GM12874 (cell line): ENCODE results near the gene KATNA1.

ENCODE experiments used
- TF ChIP-seq, protein P1 (sequence below): IDR thresholded peaks from 2 replicates; pipeline ENCODE4 v1.5.1; 2011; ENCODE audit warnings: low read depth, mild to moderate bottlenecking, control low read depth, low read length, moderate library complexity; ENCODE audit not compliant: insufficient read depth

Gene KATNA1

DNA sequence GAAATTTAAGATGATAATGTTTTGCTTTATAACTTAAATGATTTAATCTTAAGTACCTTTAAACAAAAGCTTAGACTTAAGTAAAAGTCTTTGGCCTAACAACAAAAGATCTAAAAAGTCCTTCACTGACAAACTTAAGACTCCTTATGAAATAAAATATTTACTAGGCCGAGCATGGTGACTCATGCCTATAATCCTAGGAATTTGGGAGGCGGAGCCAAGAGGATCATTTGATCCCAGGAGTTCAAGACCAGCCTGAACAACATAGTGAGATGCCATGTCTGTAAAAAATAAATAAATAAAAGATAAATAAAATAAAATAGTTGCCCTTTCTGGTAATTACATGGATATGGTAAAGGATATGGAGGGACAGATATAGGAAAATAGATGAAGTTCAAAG lies 12.4 kb downstream of the KATNA1 start:
- TF ChIP-seq, protein P1, sequence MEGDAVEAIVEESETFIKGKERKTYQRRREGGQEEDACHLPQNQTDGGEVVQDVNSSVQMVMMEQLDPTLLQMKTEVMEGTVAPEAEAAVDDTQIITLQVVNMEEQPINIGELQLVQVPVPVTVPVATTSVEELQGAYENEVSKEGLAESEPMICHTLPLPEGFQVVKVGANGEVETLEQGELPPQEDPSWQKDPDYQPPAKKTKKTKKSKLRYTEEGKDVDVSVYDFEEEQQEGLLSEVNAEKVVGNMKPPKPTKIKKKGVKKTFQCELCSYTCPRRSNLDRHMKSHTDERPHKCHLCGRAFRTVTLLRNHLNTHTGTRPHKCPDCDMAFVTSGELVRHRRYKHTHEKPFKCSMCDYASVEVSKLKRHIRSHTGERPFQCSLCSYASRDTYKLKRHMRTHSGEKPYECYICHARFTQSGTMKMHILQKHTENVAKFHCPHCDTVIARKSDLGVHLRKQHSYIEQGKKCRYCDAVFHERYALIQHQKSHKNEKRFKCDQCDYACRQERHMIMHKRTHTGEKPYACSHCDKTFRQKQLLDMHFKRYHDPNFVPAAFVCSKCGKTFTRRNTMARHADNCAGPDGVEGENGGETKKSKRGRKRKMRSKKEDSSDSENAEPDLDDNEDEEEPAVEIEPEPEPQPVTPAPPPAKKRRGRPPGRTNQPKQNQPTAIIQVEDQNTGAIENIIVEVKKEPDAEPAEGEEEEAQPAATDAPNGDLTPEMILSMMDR, result no peak

DNA sequence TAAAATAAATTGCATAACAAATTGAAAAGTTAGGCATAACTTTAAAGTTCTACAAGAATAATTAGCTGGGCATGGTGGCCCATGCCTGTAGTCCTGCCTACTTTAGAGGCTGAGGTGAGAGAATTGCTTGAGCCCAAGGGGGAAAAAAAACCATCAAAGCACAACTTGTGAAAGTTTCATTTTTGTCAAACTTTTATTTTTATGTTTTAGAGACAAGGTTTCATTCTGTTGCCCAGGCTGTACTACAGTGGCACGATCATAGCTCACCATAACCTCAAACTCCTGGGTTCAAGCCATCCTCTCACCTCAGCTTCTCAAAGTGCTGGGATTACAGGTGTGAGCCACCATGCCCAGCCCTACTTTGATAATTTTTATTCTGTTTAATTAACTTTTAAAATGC lies 14.2 kb downstream of the KATNA1 start:
- TF ChIP-seq, protein P1, result no peak

DNA sequence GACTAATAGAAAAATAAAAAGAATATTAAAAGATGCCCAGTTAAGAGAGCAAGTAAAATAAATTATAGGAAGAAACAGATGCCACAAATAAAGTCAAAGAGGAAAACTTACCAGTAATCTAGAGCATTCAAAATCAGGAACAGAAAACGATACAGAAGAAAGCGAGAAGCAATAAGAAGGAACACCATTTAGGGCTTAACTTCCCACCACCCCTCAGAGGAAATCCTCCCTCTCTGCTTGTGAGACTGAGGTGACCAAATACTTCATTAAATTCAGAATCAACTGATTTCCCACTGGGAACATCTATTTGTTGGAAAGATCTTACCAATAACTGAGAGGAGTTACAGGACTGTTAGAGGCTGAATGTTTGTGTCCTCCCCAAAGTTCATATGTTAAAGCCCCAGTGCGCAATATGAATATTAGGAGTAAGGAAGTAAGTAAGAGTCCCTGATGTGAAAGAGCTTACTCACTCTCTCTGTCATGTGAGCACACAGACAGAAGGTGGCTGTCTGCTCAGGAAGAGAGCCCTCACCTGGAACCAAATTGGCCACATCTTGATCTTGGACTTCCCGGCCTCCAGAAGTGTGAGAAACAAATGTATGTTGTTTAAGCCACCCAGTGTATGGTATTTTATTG lies 19.5 kb downstream of the KATNA1 start:
- TF ChIP-seq, protein P1, result no peak

DNA sequence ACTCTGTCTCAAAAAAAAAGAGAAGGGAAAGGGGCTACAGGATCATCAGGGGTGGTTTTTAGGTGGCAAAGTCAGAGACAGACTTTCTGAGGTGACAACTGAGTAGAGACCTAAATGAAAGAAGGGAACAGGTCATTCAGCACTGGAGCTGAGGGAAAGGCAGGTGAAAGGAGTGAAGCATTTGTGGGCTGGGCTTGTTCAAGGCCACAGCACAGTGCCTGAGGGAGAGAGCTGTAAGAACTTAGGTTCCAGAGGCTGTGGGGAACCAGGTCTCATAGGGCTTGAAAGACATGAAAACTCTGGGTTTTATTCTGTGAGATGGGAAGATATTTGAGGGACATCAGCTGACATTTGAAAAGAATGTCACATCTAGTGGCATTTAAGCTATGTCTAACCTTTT lies 20.8 kb downstream of the KATNA1 start:
- TF ChIP-seq, protein P1, result no peak

DNA sequence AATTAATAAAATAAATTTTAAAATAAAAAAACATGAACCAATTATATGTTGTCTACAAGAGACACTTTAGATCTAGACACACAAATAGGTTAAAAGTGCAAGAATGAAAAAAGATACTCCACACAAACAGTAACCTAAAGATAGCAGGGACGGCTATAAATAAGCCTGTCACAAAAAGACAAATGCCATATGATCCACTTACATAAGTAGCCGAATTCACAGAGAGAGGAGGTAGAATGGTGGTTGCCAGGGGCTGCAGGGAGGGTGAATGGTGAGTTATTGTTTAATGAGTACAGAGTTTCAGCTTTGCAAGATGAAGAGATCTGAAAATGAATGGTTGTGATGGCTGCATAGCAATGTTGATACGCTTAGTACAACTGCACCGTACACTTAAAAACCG lies 32.7 kb downstream of the KATNA1 start:
- TF ChIP-seq, protein P1, result no peak

DNA sequence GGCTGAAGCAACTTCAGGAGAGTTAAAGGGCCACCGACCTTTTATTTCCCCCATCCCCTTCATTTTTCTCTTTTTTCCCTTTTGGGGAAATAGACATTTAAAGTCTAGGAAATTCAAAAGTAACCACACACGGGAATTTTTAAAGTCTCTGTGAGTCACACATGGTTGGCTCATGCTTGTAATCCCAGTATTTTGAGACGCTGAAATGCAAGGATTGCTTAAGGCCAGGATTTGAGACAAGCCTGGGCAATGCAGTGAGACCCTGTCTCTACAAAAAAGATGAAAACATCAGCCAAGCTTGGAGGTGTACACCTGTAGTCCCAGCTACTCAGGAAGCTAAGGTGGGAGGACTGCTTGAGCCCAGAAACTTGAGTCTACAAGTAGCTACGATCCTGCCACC lies 34.2 kb downstream of the KATNA1 start:
- TF ChIP-seq, protein P1, result no peak

DNA sequence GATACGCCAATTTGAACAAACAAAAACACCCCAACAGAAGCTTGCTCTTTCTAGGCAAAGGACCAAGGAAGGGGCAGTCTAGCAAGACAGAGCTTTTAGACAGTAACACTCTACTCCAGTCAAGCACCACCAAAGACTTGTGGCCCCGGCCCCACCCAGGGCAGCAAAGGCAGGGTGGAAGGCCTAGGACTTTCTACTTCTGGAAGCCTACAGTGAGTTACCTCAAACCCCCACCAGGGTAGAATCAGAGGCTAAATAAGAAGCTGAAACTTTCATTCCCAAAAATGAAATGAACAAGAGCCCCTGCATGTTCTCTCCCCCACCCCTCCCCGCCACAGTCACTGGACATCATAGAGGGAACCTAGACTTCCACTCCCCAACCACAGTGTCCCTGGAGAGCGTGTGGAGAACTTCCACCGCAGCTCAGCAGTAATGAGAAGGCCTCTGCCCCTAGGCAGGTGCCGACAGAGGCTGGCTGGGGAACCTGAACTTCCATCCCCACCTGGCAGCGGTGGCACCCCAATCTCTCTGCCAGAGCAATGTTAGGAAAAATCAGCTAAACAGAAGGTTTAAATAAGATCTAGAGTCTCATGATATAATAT lies 40.0 kb downstream of the KATNA1 start:
- TF ChIP-seq, protein P1, result no peak

DNA sequence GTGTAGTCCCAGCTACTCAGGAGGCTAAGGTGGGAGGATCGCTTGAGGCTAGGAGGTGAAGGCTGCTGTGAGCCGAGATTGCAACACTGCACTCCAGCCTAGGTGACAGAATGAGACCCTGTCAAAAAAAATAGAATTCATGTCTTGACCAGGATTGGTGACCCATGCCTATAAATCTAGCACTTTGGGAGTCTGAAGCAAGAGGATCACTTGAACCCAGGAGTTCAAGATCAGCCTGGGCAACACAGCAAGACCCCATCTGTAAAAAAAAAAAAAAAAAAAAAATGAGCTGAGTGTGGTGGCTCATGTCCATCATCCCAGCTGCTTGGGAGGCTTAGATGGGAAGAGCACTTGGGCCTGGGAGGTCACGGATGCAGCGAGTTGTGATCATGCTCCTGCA lies 48.0 kb downstream of the KATNA1 start:
- TF ChIP-seq, protein P1, result no peak
